Panc1 (cell line): Measurements from ENCODE around the gene SOCS2. TPM values are rescaled to one million over a fixed set of nuclear protein-coding genes. Genes with fewer than 3 reads are reported as not detected.

ENCODE experiments used
- ATAC-seq: fragments of 200-7000 bp; cut with Tn5 transposase; 2 replicates; pipeline ENCODE4 v1.9.1; 2020; ENCODE audit warnings: mild to moderate bottlenecking, moderate library complexity
- BruUV-seq: library from RNA; stranded (reverse); fragments of 400-500 nt; replicated peaks from 2 replicates; lab custom pipeline; 2021; lab: Mats Ljungman, UMichigan
- CTCF ChIA-PET: fragments of 300-600 bp; sonication (Branson Sonifier 250); formaldehyde crosslinking; loops from one replicate; lab custom pipeline; 2022; ENCODE audit warnings: antibody characterized with exemption; lab: Charles Lee
- POLR2A ChIA-PET: fragments of 300-600 bp; sonication (Branson Sonifier 250); formaldehyde crosslinking; loops from one replicate; lab custom pipeline; 2022; ENCODE audit warnings: antibody characterized with exemption; lab: Charles Lee
- DNase-seq: peaks from one replicate; pipeline ENCODE4 v3.0.0-alpha.2; 2010; ENCODE audit warnings: low read depth, low spot score
- H3K27ac ChIP-seq: 2 replicates; pipeline ENCODE4 v1.5.1; 2011; ENCODE audit warnings: mild to moderate bottlenecking, low read length, inconsistent platforms
- H3K27me3 ChIP-seq: fragments of 200-500 bp; sonication (Bioruptor generic); 2 replicates; pipeline ENCODE4 v1.6.0; 2014; ENCODE audit warnings: low read length, inconsistent platforms; ENCODE audit not compliant: control insufficient read depth, insufficient read depth
- H3K36me3 ChIP-seq: fragments of 200-500 bp; sonication (Bioruptor generic); 2 replicates; pipeline ENCODE4 v1.5.1; 2014; ENCODE audit warnings: inconsistent platforms, mild to moderate bottlenecking, low read length, moderate library complexity; ENCODE audit not compliant: control insufficient read depth, insufficient read depth
- H3K4me1 ChIP-seq: 2 replicates; pipeline ENCODE4 v1.5.1; 2011; ENCODE audit warnings: inconsistent platforms, mild to moderate bottlenecking, low read length, moderate library complexity; ENCODE audit not compliant: control insufficient read depth, insufficient read depth
- H3K4me3 ChIP-seq, 2 experiments: 2 replicates each; pipeline ENCODE4 v1.5.1; 2011 to 2012; ENCODE audit warnings: low read depth in 2 of 2, low read length in 2 of 2, mild to moderate bottlenecking in 2 of 2, inconsistent platforms in 1 of 2, moderate library complexity in 1 of 2
- H3K9me3 ChIP-seq: fragments of 200-500 bp; sonication (Bioruptor generic); 2 replicates; pipeline ENCODE4 v1.5.1; 2014; ENCODE audit warnings: low read depth, mild to moderate bottlenecking, inconsistent platforms, low read length, moderate library complexity; ENCODE audit not compliant: control insufficient read depth, insufficient read depth
- POLR2AphosphoS5 ChIP-seq: IDR thresholded peaks from 2 replicates; pipeline ENCODE4 v1.6.1; 2012; ENCODE audit warnings: mild to moderate bottlenecking, low read depth, low read length, moderate library complexity
- SIN3A ChIP-seq: IDR thresholded peaks from 2 replicates; pipeline ENCODE4 v1.6.1; 2012; ENCODE audit warnings: low read depth, mild to moderate bottlenecking, low read length, moderate library complexity, borderline replicate concordance; ENCODE audit not compliant: insufficient read depth
- TCF7L2 ChIP-seq: IDR thresholded peaks from 2 replicates; pipeline ENCODE4 v1.6.1; 2011; ENCODE audit warnings: mild to moderate bottlenecking, low read depth, low read length, inconsistent platforms
- in situ Hi-C: cut with HindIII; loops from 2 replicates; pipeline ENCODE4 v1.10.0; 2016; ENCODE audit warnings: low sequenced_read_pairs, low pct_unique_long_range_greater_than_20kb
- intact Hi-C: fragments of 100-400 bp; cut with micrococcal nuclease; formaldehyde crosslinking; loops from one replicate; pipeline ENCODE4 v1.10.0; 2022; ENCODE audit not compliant: unreplicated experiment
- total RNA-seq: library from RNA; stranded (reverse); gene quantifications from one replicate; pipeline ENCODE4 v1.2.1, GENCODE V29; 2021; ENCODE audit not compliant: unreplicated experiment
- TF ChIP-seq, protein P1 (sequence below): fragments of 450-650 bp; IDR thresholded peaks from 2 replicates; pipeline ENCODE4 v1.5.1; 2017; ENCODE audit warnings: mild to moderate bottlenecking
- TF ChIP-seq, protein P2 (sequence below), 2 experiments: IDR thresholded peaks; 2 replicates each; pipeline ENCODE4 v1.6.1; 2011 to 2012; ENCODE audit warnings: low read depth in 2 of 2, control low read depth in 1 of 2, low read length in 1 of 2, mild to moderate bottlenecking in 1 of 2, moderate library complexity in 1 of 2; ENCODE audit not compliant: insufficient read depth in 1 of 2

SOCS2 gene
- total RNA-seq, 1 experiment from 2014 or later: 33.8 TPM

DNA sequence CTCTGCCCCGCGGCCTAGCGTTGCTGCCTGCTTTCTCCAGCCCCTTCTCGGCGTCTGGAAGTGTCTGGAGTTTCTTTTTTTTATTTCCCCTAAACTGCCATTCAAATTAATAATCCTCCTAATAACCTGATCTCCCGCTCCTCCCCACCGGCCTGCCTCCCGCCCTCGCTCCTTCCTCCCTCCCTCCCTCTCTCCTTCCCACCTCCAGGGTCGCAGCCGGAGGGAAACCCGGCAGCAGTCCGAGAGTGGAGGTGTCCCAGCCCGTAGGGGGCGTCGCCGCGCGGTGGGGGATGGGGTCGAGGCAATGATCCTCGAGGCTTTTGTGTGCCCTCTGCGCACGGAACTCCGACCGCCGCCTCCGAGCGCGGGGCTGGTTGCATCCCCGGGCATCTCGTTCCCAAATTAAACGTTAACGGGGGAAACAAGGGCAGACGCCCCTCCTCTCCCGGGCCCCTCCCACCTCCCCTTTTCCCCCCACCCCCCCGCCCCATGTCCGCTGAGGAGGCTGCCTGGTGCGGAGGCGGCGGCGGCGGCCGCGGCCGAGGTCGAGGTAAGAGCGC lies 1.0 kb upstream of the SOCS2 start:
- Histone ChIP-seq H3K27me3 (no peaks in the 10 kb centered on the region), H3K4me3 (peak overlapping the region; percentile 71 to 96), H3K9me3 (no peaks in the 10 kb centered on the region), H3K4me1 (peaks cover 15% of the 10 kb centered on the region), H3K27ac (peak overlapping the region; percentile 78), H3K36me3 (peaks cover 10% of the 10 kb centered on the region)
- in situ Hi-C loops (no loop called here), intact Hi-C loops (no loop called here)
- TF ChIP-seq, protein P1, sequence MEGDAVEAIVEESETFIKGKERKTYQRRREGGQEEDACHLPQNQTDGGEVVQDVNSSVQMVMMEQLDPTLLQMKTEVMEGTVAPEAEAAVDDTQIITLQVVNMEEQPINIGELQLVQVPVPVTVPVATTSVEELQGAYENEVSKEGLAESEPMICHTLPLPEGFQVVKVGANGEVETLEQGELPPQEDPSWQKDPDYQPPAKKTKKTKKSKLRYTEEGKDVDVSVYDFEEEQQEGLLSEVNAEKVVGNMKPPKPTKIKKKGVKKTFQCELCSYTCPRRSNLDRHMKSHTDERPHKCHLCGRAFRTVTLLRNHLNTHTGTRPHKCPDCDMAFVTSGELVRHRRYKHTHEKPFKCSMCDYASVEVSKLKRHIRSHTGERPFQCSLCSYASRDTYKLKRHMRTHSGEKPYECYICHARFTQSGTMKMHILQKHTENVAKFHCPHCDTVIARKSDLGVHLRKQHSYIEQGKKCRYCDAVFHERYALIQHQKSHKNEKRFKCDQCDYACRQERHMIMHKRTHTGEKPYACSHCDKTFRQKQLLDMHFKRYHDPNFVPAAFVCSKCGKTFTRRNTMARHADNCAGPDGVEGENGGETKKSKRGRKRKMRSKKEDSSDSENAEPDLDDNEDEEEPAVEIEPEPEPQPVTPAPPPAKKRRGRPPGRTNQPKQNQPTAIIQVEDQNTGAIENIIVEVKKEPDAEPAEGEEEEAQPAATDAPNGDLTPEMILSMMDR: peak; percentile 57
- TF ChIP-seq SIN3A (peak; percentile 26; the same call in 1 of the 2 replicates), POLR2AphosphoS5 (peak; percentile 57), TCF7L2 (no peak)
- TF ChIP-seq, protein P2, sequence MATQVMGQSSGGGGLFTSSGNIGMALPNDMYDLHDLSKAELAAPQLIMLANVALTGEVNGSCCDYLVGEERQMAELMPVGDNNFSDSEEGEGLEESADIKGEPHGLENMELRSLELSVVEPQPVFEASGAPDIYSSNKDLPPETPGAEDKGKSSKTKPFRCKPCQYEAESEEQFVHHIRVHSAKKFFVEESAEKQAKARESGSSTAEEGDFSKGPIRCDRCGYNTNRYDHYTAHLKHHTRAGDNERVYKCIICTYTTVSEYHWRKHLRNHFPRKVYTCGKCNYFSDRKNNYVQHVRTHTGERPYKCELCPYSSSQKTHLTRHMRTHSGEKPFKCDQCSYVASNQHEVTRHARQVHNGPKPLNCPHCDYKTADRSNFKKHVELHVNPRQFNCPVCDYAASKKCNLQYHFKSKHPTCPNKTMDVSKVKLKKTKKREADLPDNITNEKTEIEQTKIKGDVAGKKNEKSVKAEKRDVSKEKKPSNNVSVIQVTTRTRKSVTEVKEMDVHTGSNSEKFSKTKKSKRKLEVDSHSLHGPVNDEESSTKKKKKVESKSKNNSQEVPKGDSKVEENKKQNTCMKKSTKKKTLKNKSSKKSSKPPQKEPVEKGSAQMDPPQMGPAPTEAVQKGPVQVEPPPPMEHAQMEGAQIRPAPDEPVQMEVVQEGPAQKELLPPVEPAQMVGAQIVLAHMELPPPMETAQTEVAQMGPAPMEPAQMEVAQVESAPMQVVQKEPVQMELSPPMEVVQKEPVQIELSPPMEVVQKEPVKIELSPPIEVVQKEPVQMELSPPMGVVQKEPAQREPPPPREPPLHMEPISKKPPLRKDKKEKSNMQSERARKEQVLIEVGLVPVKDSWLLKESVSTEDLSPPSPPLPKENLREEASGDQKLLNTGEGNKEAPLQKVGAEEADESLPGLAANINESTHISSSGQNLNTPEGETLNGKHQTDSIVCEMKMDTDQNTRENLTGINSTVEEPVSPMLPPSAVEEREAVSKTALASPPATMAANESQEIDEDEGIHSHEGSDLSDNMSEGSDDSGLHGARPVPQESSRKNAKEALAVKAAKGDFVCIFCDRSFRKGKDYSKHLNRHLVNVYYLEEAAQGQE (IDR thresholded peaks at IDR 0.05; ENCODE audit: insufficient read depth in 1 of 2, low read depth in 2 of 2, low read length in 1 of 2): no peak
- CTCF ChIA-PET: no interaction called here
- BruUV-seq: no TSS peak
- DNase-seq (no peak), ATAC-seq (peak; percentile 65)
- POLR2A ChIA-PET: no interaction called here

DNA sequence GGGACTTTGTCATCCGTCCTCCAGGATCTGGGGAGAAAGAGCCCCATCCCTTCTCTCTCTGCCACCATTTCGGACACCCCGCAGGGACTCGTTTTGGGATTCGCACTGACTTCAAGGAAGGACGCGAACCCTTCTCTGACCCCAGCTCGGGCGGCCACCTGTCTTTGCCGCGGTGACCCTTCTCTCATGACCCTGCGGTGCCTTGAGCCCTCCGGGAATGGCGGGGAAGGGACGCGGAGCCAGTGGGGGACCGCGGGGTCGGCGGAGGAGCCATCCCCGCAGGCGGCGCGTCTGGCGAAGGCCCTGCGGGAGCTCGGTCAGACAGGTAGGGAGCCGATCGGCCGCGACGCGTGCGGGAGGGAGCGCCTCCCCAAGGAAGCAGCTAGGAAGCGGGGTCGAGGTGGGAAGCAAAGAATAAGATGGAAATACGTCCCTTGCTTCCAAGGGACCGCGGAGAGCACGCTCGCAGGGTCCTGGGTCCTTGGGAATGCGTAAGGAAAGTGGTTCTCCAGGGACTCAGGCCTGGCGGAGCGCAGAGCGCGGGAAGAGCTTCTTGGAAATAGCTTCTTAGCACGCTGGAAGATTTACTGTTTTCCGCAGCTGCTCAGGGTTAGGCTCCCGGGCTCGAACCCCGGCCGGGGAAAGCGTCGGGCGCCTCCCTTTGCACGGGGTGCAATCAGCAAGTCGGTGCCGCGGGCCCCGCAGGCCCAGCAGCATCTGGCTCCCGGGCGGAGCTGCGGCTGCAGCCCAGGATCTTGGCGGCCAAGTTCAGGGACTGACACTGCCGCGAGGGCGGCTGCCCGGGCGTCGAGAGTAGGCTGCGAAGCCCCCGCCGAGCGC lies 457 bp downstream of the SOCS2 start:
- Histone ChIP-seq H3K4me3 (peak overlapping the region; percentile 71 to 96), H3K9me3 (no peaks in the 10 kb centered on the region), H3K27me3 (no peaks in the 10 kb centered on the region), H3K36me3 (peaks cover 10% of the 10 kb centered on the region), H3K4me1 (peaks cover 19% of the 10 kb centered on the region), H3K27ac (peak overlapping the region; percentile 75)
- ChIA-PET CTCF (interaction anchor here (1.4 kb wide), 1 partner anchor 529 kb away, joined by 6 read pairs; no protein-coding TSS in a partner anchor), POLR2A (interaction anchor here (0.6 to 0.7 kb wide), 5 partner anchors 23 to 1811 kb away, joined by 3 to 12 read pairs (median 3); no protein-coding TSS in a partner anchor)
- DNase-seq: no peak
- TF ChIP-seq, protein P2 (IDR thresholded peaks at IDR 0.05; ENCODE audit: insufficient read depth in 1 of 2, low read depth in 2 of 2, low read length in 1 of 2): no peak
- TF ChIP-seq TCF7L2 (no peak), POLR2AphosphoS5 (no peak), SIN3A (no peak)
- TF ChIP-seq, protein P1: no peak
- BruUV-seq: no TSS peak
- intact Hi-C loops: no loop called here
- in situ Hi-C loops: no loop called here
- no peak for ATAC-seq
